T47D (cell line): ENCODE data around the gene ATXN7L3B.
A peak's percentile ranks its signal among the peaks of the same experiment; 100 is the strongest.
"Not testable (repeated sequence)": the region's sequence is repeated elsewhere in the genome, so short reads cannot be mapped to it uniquely, and the experiment has no call there.

Source experiments
- DNase-seq, 2 experiments: peaks; one replicate each; pipeline versions ENCODE4 v3.0.0 to v3.0.0-alpha.2; 2011 to 2012; ENCODE audit warnings: low read depth in 1 of 2, low spot score in 1 of 2
- JUND ChIP-seq: IDR thresholded peaks from 2 replicates; pipeline ENCODE4 v1.6.1; 2012; ENCODE audit warnings: low read depth
- in situ Hi-C: cut with HindIII; loops from 2 replicates; pipeline ENCODE4 v1.10.0; 2016; ENCODE audit warnings: low sequenced_read_pairs, low pct_unique_long_range_greater_than_20kb

Gene ATXN7L3B

GRCh38 chr12:74537707-74538385 is at the start of gene ATXN7L3B:
Gene ATXN7L3B, plus strand, starts transcription at chr12:74537835. Its CDS starts 278 bp downstream, at chr12:74538113.
- in situ Hi-C loops = no loop called here
- no peak for TF ChIP-seq JUND
- peak; percentile 86 to 97 for DNase-seq

GRCh38 chr12:74488134-74488533 is 49.5 kb upstream of the ATXN7L3B start:
- TF ChIP-seq JUND = no peak
- DNase-seq = no peak
- in situ Hi-C loops = no loop called here

GRCh38 chr12:74489543-74489942 is 48.1 kb upstream of the ATXN7L3B start:
- DNase-seq = no peak
- TF ChIP-seq JUND = no peak
- in situ Hi-C loops = no loop called here

- DNase-seq = peak in 1 of 2 experiments; percentile 27
- in situ Hi-C loops = no loop called here
- TF ChIP-seq JUND = no peak
Measured at GRCh38 chr12:74490390-74491064, 47.1 kb upstream of the ATXN7L3B start.

- in situ Hi-C loops = no loop called here
- TF ChIP-seq JUND = no peak
- no peak for DNase-seq
Measured at GRCh38 chr12:74491374-74491773, 46.3 kb upstream of the ATXN7L3B start.

- no peak for TF ChIP-seq JUND
- in situ Hi-C loops = no loop called here
- no peak for DNase-seq
Measured at GRCh38 chr12:74499192-74499591, 38.4 kb upstream of the ATXN7L3B start.

- peak in 1 of 2 experiments; percentile 66 for DNase-seq
- in situ Hi-C loops = not testable (repeated sequence)
Measured at GRCh38 chr12:74508873-74509657, 28.6 kb upstream of the ATXN7L3B start.

- DNase-seq = no peak
- in situ Hi-C loops = no loop called here
- no peak for TF ChIP-seq JUND
Measured at GRCh38 chr12:74509886-74510285, 27.7 kb upstream of the ATXN7L3B start.

- in situ Hi-C loops = no loop called here
- DNase-seq = no peak
- no peak for TF ChIP-seq JUND
Measured at GRCh38 chr12:74514098-74514872, 23.4 kb upstream of the ATXN7L3B start.

- TF ChIP-seq JUND = no peak
- in situ Hi-C loops = no loop called here
Measured at GRCh38 chr12:74515849-74516248, 21.8 kb upstream of the ATXN7L3B start.

GRCh38 chr12:74526535-74526934 is 11.1 kb upstream of the ATXN7L3B start:
- TF ChIP-seq JUND = no peak
- in situ Hi-C loops = no loop called here
- DNase-seq = no peak

More at GRCh38 chr12:74515849-74516248, 21.8 kb upstream of the ATXN7L3B start:
- no peak for DNase-seq

- in situ Hi-C loops = no loop called here
- TF ChIP-seq JUND = no peak
- no peak for DNase-seq
Measured at GRCh38 chr12:74527491-74527890, 10.1 kb upstream of the ATXN7L3B start.
